ENCODE measurements around the gene HRC.
"Not testable (repeated sequence)": the region's sequence is repeated elsewhere in the genome, so short reads cannot be mapped to it uniquely, and the experiment has no call there.

HRC gene

DNA sequence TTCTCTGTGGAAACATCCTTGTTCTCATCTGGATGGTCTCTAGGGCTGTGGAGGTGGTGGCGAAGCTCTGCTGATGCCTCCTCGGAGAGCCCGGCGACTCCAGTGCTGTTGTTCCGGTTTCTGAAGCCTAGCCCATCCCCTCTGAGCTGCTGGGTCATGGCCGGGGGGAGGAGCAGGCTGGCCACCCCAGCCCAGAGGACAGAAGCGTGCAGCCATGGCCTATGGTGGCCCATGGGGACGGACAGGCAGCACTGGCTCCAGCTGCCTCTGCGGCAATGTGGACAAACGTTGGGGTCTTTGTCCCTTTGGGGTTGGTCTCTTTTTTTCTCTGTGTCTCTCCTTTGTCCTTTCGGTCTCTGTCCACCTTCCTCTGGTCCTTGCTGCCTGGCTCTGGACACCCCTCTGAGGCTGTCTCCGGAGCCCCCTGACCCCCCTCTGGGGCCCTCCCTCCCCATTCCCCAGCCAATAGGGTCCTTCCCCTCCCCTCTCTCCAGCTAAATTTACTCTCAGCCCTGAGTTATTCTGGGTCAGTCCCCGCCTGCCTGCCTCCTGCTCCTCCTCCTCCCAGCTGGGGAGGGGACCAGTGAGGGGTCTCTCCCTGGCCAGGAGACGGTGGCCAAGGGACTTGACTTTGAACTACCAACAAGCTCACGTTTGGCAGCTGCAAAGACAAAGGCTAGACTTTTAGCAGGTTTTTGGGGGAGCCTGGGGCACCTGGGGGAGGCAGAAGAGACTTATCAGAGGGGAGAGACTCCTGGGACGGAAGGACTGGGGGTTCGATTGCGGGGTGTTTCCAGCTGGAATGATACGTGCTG, at the start of gene HRC:
Gene HRC, minus strand, starts transcription at position 392 of the 815 bp plus-strand sequence. Its CDS starts 159 bp downstream, at position 233.
- DNase-seq, result no peak

GRCh38 chr19:49201042-49201441, 45.8 kb upstream of the HRC start:
- DNase-seq, result no peak

- DNase-seq, result no peak
These were observed 45.2 kb upstream of the HRC start for GRCh38 chr19:49200238-49200862.

DNA sequence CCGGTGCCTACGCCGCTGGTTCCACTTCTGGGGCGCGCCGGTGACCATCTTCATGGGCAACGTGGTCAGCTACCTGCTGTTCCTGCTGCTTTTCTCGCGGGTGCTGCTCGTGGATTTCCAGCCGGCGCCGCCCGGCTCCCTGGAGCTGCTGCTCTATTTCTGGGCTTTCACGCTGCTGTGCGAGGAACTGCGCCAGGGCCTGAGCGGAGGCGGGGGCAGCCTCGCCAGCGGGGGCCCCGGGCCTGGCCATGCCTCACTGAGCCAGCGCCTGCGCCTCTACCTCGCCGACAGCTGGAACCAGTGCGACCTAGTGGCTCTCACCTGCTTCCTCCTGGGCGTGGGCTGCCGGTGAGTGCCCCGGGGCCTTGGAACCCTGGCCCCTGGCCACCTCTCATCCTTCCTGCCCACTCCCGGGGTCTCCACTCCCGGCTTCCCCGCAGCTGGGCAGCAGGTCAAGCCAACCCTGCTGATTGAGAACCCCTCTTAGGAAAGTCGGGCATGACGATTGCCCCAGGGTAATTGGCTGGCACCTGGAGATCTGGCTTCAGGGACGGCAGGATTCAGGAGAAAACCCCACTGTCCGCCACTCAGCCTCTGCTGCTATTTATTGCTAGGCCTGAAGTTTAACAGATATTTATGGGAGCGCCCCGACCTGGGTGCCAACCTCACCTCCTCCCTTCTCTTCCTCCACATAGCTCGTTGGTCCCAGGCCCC, 41.5 kb upstream of the HRC start:
- peak; percentile 60 for DNase-seq

GRCh38 chr19:49194408-49194807, 39.2 kb upstream of the HRC start:
- no peak for DNase-seq

- DNase-seq, result no peak
These were observed 38.7 kb upstream of the HRC start for GRCh38 chr19:49193822-49194394.

- DNase-seq, result no peak
These were observed 35.6 kb upstream of the HRC start for GRCh38 chr19:49190781-49191180.

DNA sequence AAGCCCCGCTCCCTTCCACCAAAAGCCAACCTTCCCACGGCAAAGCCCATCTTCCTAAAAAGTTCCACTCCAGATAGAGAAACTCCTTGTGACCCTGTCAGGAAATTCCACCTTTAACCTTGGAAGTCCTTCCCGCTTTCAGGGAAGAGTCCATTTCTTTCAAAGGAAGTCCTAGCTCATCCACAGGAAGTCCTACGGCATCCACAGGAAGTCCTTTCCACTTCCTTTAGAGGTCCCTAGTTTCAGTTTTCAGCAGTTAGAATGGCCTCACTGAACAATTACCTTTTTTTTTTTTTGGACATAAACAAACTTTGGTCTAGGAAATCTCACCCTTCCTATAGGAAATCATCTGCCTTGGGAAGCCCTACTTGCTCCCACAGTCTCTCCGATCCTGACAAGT, 34.1 kb upstream of the HRC start:
- no peak for DNase-seq

- DNase-seq, result no peak
These were observed 33.5 kb upstream of the HRC start for GRCh38 chr19:49188626-49189200.

DNA sequence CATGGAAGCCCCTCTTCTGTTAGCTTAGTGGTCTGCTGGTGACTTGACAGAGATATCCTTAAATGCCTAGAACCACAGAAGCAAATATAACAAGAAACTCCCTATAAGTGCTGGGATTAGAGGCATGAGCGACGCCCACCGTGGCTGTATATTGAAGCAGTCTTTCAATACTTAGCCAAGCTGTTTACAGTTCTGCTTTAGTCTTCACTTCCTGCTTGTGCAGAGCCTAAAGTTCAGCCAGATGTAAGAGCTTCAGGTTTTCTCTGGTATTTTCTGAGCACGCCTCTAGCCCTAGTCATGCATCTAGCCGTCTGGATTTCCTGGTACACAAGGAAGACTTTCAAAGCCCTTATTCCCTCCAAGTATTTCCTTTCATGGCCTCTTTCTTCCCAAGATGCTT, 30.9 kb upstream of the HRC start:
- DNase-seq, result no peak

- no peak for DNase-seq
These were observed 27.7 kb upstream of the HRC start for GRCh38 chr19:49182848-49183375.

GRCh38 chr19:49182010-49182847, 27.0 kb upstream of the HRC start:
- not testable (repeated sequence) for DNase-seq

- DNase-seq, result no peak
These were observed 25.5 kb upstream of the HRC start for GRCh38 chr19:49180659-49181058.

DNA sequence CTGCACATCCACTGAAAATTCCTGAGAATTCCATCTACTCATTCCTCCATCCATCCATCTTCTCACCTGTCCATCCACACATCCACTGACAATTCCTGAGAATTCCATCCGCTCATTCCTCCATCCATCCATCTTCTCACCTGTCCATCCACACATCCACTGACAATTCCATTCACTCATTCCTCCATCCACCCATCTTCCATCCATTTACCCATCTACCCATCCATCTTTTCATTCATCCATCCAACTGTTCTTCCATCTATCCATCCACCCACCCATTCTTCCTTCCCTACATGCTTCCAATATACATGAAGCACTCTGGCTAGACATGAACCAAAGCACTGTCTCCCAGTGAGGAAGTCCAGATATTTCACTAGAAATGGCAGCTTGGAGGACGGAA, 18.0 kb upstream of the HRC start:
- no peak for DNase-seq

DNA sequence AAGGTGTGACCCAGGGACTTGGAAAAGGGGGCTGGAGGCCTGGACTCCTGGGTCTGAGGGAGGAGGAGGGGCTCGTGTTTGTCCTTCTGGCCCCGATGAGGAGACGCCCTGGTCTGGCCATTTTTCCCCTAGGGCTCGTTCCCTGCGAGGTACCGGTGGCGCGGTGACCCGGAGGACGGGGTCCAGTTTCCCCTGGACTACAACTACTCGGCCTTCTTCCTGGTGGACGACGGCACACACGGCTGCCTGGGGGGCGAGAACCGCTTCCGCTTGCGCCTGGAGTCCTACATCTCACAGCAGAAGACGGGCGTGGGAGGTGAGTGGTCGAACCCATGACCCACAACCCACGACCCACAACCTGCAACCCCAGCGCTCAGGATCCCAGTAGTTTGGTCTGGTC, 13.2 kb upstream of the HRC start:
- DNase-seq, result no peak

GRCh38 chr19:49167857-49168409, 12.7 kb upstream of the HRC start:
- no peak for DNase-seq

DNA sequence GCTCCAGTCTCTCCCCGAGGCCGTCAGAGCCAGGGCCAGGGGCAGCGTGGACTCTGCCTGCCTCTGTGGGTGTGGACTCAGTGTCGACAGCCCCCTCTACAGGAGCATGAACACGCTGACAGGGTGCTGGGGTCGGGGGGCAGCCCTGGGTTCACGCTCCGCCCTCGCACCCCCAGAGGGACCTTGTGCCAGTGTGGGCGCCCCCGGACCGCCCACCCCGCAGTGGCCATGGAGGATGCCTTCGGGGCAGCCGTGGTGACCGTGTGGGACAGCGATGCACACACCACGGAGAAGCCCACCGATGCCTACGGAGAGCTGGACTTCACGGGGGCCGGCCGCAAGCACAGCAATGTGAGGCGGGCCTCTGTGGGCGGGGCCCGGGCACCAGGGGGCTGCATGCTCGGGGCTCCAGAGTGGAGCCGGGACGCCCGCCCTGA, 10.7 kb upstream of the HRC start:
- no peak for DNase-seq

- DNase-seq, result no peak
These were observed 10.0 kb upstream of the HRC start for GRCh38 chr19:49165111-49165750.

GRCh38 chr19:49161987-49162386, 6.8 kb upstream of the HRC start:
- no peak for DNase-seq

GRCh38 chr19:49160450-49161189, 5.4 kb upstream of the HRC start:
- no peak for DNase-seq
